GM23338 (cell line): Measurements from ENCODE around the gene ANTXR1. TPM values are rescaled to one million over a fixed set of nuclear protein-coding genes. Genes with fewer than 3 reads are reported as not detected.

ENCODE experiments used
- ATAC-seq: fragments of 200-7000 bp; cut with Tn5 transposase; 3 replicates; pipeline ENCODE4 v1.9.1; 2020
- DNase-seq: peaks from one replicate; pipeline ENCODE4 v3.0.0-alpha.2; 2015; ENCODE audit warnings: low spot score
- H2AFZ ChIP-seq: fragments of 200-600 bp; sonication (generic); 2 replicates; pipeline ENCODE4 v1.8.0; 2016; ENCODE audit warnings: antibody characterized with exemption, mild to moderate bottlenecking, moderate library complexity
- H3F3A ChIP-seq: fragments of 200-600 bp; sonication (generic); replicated peaks from 2 replicates; pipeline ENCODE4 v1.8.0; 2017; ENCODE audit warnings: antibody characterized with exemption, mixed run types, low read depth
- H3K27ac ChIP-seq: fragments of 200-600 bp; sonication (generic); 2 replicates; pipeline ENCODE4 v1.6.1; 2016; ENCODE audit warnings: low read depth
- H3K27me3 ChIP-seq: fragments of 200-600 bp; sonication (generic); 2 replicates; pipeline ENCODE4 v1.8.0; 2016; ENCODE audit warnings: mild to moderate bottlenecking, mixed run types, moderate library complexity; ENCODE audit not compliant: insufficient read depth
- H3K36me3 ChIP-seq: fragments of 200-600 bp; sonication (generic); 2 replicates; pipeline ENCODE4 v1.8.0; 2016; ENCODE audit warnings: mild to moderate bottlenecking; ENCODE audit not compliant: insufficient read depth
- H3K4me1 ChIP-seq: fragments of 200-600 bp; sonication (generic); 2 replicates; pipeline ENCODE4 v1.8.0; 2016; ENCODE audit warnings: mild to moderate bottlenecking, moderate library complexity; ENCODE audit not compliant: insufficient read depth
- H3K4me2 ChIP-seq: fragments of 200-600 bp; sonication (generic); 2 replicates; pipeline ENCODE4 v1.7.1; 2017; ENCODE audit warnings: mixed run types
- H3K4me3 ChIP-seq: fragments of 200-600 bp; sonication (generic); 2 replicates; pipeline ENCODE4 v1.6.1; 2016; ENCODE audit warnings: mixed run types
- H3K79me2 ChIP-seq: fragments of 200-600 bp; sonication (generic); replicated peaks from 2 replicates; pipeline ENCODE4 v1.8.0; 2017; ENCODE audit warnings: mild to moderate bottlenecking; ENCODE audit not compliant: insufficient read depth
- H3K9me2 ChIP-seq: fragments of 200-600 bp; sonication (generic); 2 replicates; pipeline ENCODE4 v1.8.0; 2017; ENCODE audit not compliant: insufficient read depth
- H4K20me1 ChIP-seq: fragments of 200-600 bp; sonication (generic); replicated peaks from 2 replicates; pipeline ENCODE4 v1.8.0; 2017; ENCODE audit warnings: mild to moderate bottlenecking; ENCODE audit not compliant: insufficient read depth
- H3K27ac Mint-ChIP-seq: 2 replicates; pipeline ENCODE4 v1.8.0; 2020; ENCODE audit warnings: inconsistent platforms, mild to moderate bottlenecking, moderate library complexity, mixed read lengths
- H3K27me3 Mint-ChIP-seq: 3 replicates; pipeline ENCODE4 v1.8.0; 2022; ENCODE audit warnings: low read depth, mild to moderate bottlenecking, moderate library complexity, mixed read lengths, inconsistent platforms; ENCODE audit not compliant: insufficient read depth, poor library complexity
- H3K36me3 Mint-ChIP-seq: 3 replicates; pipeline ENCODE4 v1.8.0; 2021; ENCODE audit warnings: low read depth, mild to moderate bottlenecking, inconsistent platforms, moderate library complexity, mixed read lengths
- H3K4me1 Mint-ChIP-seq: 3 replicates; pipeline ENCODE4 v1.8.0; 2020; ENCODE audit warnings: mild to moderate bottlenecking, inconsistent platforms, mixed read lengths
- H3K4me3 Mint-ChIP-seq: 3 replicates; pipeline ENCODE4 v1.8.0; 2021; ENCODE audit warnings: moderate library complexity, mild to moderate bottlenecking, inconsistent platforms, mixed read lengths
- H3K9me3 Mint-ChIP-seq: 3 replicates; pipeline ENCODE4 v1.8.0; 2020; ENCODE audit warnings: moderate library complexity, mild to moderate bottlenecking, inconsistent platforms, mixed read lengths
- CTCF ChIP-seq, 2 experiments: fragments of 200-600 bp in 1 of 2; sonication (generic) in 1 of 2; conservative IDR thresholded peaks; 2 replicates each; pipeline versions ENCODE4 v1.5.1 to v1.6.1; 2016 to 2017; ENCODE audit warnings: antibody characterized with exemption in 2 of 2, low read depth in 2 of 2, mild to moderate bottlenecking in 2 of 2, moderate library complexity in 1 of 2
- ETS1 ChIP-seq: IDR thresholded peaks from 2 replicates; pipeline ENCODE4 v1.6.1; 2016; ENCODE audit warnings: antibody characterized with exemption
- EZH2 ChIP-seq: fragments of 200-600 bp; sonication (generic); IDR thresholded peaks from one replicate; pipeline ENCODE4 v1.8.0; 2017; ENCODE audit warnings: antibody characterized with exemption, mild to moderate bottlenecking, low read depth; ENCODE audit not compliant: unreplicated experiment
- EZH2phosphoT487 ChIP-seq: fragments of 200-600 bp; sonication (generic); IDR thresholded peaks from one replicate; pipeline ENCODE4 v1.8.1; 2018; ENCODE audit warnings: antibody characterized with exemption; ENCODE audit not compliant: unreplicated experiment
- JUNB ChIP-seq: IDR thresholded peaks from one replicate; pipeline ENCODE4 v1.6.1; 2016; ENCODE audit warnings: antibody characterized with exemption; ENCODE audit not compliant: unreplicated experiment
- NANOG ChIP-seq: IDR thresholded peaks from 2 replicates; pipeline ENCODE4 v1.6.1; 2016; ENCODE audit warnings: antibody characterized with exemption, borderline replicate concordance
- POLR2AphosphoS5 ChIP-seq: IDR thresholded peaks from 2 replicates; pipeline ENCODE4 v1.6.1; 2016; ENCODE audit warnings: antibody characterized with exemption, low read depth
- REST ChIP-seq: IDR thresholded peaks from one replicate; pipeline ENCODE4 v1.6.1; 2018; ENCODE audit warnings: antibody characterized with exemption; ENCODE audit not compliant: unreplicated experiment
- STAT1 ChIP-seq: IDR thresholded peaks from one replicate; pipeline ENCODE4 v1.6.1; 2016; ENCODE audit warnings: antibody characterized with exemption; ENCODE audit not compliant: unreplicated experiment
- ZNF114 ChIP-seq: fragments of 250-450 bp; sonication (Bioruptor Pico); IDR thresholded peaks from 2 replicates; pipeline ENCODE4 v1.5.0; 2020; ENCODE audit warnings: mild to moderate bottlenecking, moderate library complexity
- ZNF331 ChIP-seq: fragments of 250-450 bp; sonication (Bioruptor Pico); IDR thresholded peaks from 2 replicates; pipeline ENCODE4 v1.5.0; 2020; ENCODE audit warnings: low read depth, mild to moderate bottlenecking, moderate library complexity
- polyA plus RNA-seq: library from polyadenylated mRNA; unstranded; fragments of >200 nt; fragmentation: Nextera tagmentation; extraction: Ambion mirVana; gene quantifications from 2 replicates; pipeline ENCODE4 v1.2.1, GENCODE V29; 2016
- total RNA-seq: library from RNA; depleted of rRNA; stranded (reverse); fragments of >200 nt; shearing (Covaris generic); gene quantifications from 2 replicates; pipeline ENCODE4 v1.2.3, GENCODE V29; 2014

Gene ANTXR1
- total and polyA plus RNA-seq, 2 experiments from 2014 or later: 16.1 to 23.1 TPM

- TF ChIP-seq REST: no peak
- no peak for TF ChIP-seq NANOG
- no peak for TF ChIP-seq POLR2AphosphoS5
- TF ChIP-seq ZNF331: no peak
- no peak for TF ChIP-seq ZNF114 (CRISPR knock-in tag)
- no peak for TF ChIP-seq JUNB
Measured at GRCh38 chr2:69143748-69144360, 130.9 kb downstream of the ANTXR1 start (continued).

GRCh38 chr2:69145204-69145603 is 132.2 kb downstream of the ANTXR1 start:
- DNase-seq (no peak), ATAC-seq (no peak)
- H3K36me3 Mint-ChIP-seq: no peaks in the 10 kb centered on the region
- no peak overlapping the region for H3K4me3 ChIP-seq
- H4K20me1 ChIP-seq: no peaks in the 10 kb centered on the region; the same call in 1 of the 2 replicates
- H3K27ac Mint-ChIP-seq: no peak overlapping the region
- no peaks in the 10 kb centered on the region for H3K79me2 ChIP-seq
- H3K9me3 Mint-ChIP-seq: no peaks in the 10 kb centered on the region
- no peaks in the 10 kb centered on the region for H3K9me2 ChIP-seq
- H2AFZ ChIP-seq: no peak overlapping the region
- H3K27ac ChIP-seq: no peak overlapping the region
- H3K4me2 ChIP-seq: no peak overlapping the region
- no peaks in the 10 kb centered on the region for H3F3A ChIP-seq
- peaks cover 18% of the 10 kb centered on the region for H3K4me1 Mint-ChIP-seq
- H3K27me3 ChIP-seq: no peaks in the 10 kb centered on the region
- peaks cover 3% of the 10 kb centered on the region for H3K4me1 ChIP-seq
- peaks cover 2% of the 10 kb centered on the region for H3K27me3 Mint-ChIP-seq
- H3K36me3 ChIP-seq: no peaks in the 10 kb centered on the region
- H3K4me3 Mint-ChIP-seq: no peak overlapping the region
- TF ChIP-seq NANOG (no peak), ZNF331 (no peak), STAT1 (no peak), ZNF114 (CRISPR knock-in tag) (no peak), EZH2 (no peak), REST (no peak), CTCF (conservative IDR thresholded peaks at IDR 0.05; ENCODE audit: low read depth in 2 of 2) (no peak), POLR2AphosphoS5 (no peak), ETS1 (no peak), EZH2phosphoT487 (no peak)
